Activated CD8-positive, alpha-beta memory T cell treated with anti-CD3 and anti-CD28 coated beads, Interleukin-2, amount 50 U/mL, for 1 hour (primary cell): ENCODE data around the gene UMODL1.

Experiments used
- DNase-seq: peaks from one replicate; pipeline ENCODE4 v3.0.0-alpha.2; 2020; ENCODE audit errors: extremely low read depth

Gene UMODL1

GRCh38 chr21:42150474-42151085 is 79.5 kb downstream of the UMODL1 start:
- DNase-seq = no peak

- no peak for DNase-seq
These were observed 80.2 kb downstream of the UMODL1 start for GRCh38 chr21:42151148-42151947.

GRCh38 chr21:42151948-42152220 is 80.8 kb downstream of the UMODL1 start:
- DNase-seq = no peak

- no peak for DNase-seq
These were observed 82.0 kb downstream of the UMODL1 start for GRCh38 chr21:42153046-42153686.

- DNase-seq = no peak
These were observed 82.6 kb downstream of the UMODL1 start for GRCh38 chr21:42153746-42154145.

- DNase-seq = no peak
These were observed 83.3 kb downstream of the UMODL1 start for GRCh38 chr21:42154237-42155044.

- DNase-seq = no peak
These were observed 84.1 kb downstream of the UMODL1 start for GRCh38 chr21:42155045-42155855.

GRCh38 chr21:42156690-42157605 is 85.8 kb downstream of the UMODL1 start:
- no peak for DNase-seq

GRCh38 chr21:42157606-42158310 is 86.6 kb downstream of the UMODL1 start:
- no peak for DNase-seq

- DNase-seq = no peak
These were observed 87.7 kb downstream of the UMODL1 start for GRCh38 chr21:42158846-42159245.

- no peak for DNase-seq
These were observed 88.5 kb downstream of the UMODL1 start for GRCh38 chr21:42159560-42160110.

- no peak for DNase-seq
These were observed 89.1 kb downstream of the UMODL1 start for GRCh38 chr21:42160111-42160721.

- no peak for DNase-seq
These were observed 89.6 kb downstream of the UMODL1 start for GRCh38 chr21:42160765-42161164.

GRCh38 chr21:42161401-42161955 is 90.4 kb downstream of the UMODL1 start:
- no peak for DNase-seq

- no peak for DNase-seq
These were observed 91.0 kb downstream of the UMODL1 start for GRCh38 chr21:42161956-42162681.

GRCh38 chr21:42162831-42163510 is 91.9 kb downstream of the UMODL1 start:
- DNase-seq = no peak

GRCh38 chr21:42163511-42163863 is 92.4 kb downstream of the UMODL1 start:
- no peak for DNase-seq
